Endothelial cell of umbilical vein (primary cell): ENCODE results near the gene LARGE1.

Experiments used
- EZH2 ChIP-seq: IDR thresholded peaks from 2 replicates; pipeline ENCODE4 v1.6.1; 2012; ENCODE audit warnings: borderline replicate concordance, low read depth, mild to moderate bottlenecking, moderate library complexity, low read length, inconsistent platforms; ENCODE audit not compliant: severe bottlenecking
- POLR2A ChIP-seq: IDR thresholded peaks from 2 replicates; pipeline ENCODE4 v1.6.1; 2012; ENCODE audit warnings: low read depth, mild to moderate bottlenecking, control low read depth, low read length

- TF ChIP-seq EZH2: no peak
- TF ChIP-seq POLR2A: no peak
Observed at GRCh38 chr22:33639588-33640254, 280.6 kb downstream of the LARGE1 start.
